ENCODE results near the gene CTSC.
"Not testable (repeated sequence)": the region's sequence is repeated elsewhere in the genome, so short reads cannot be mapped to it uniquely, and the experiment has no call there.

The CTSC gene

DNA sequence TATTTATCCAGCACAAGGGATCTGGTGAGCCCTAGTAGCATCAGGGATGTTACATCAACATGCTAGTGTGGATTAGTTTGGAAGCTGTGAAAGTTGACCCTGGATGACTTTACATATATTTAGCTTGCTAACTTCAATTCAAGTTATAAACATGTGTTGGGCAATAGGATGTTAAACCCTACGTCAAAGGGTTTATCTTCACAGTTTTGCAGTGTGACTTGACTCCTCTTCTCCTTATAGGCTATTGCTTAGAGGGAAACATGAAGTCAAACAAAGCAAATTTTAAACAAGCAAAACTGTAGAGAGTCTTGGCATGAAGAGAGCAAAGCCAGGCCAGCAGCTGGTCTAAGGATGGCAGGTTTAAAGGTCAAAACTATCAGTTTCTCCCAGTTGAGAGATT, 11.3 kb upstream of the CTSC start:
- DNase-seq: no peak

DNA sequence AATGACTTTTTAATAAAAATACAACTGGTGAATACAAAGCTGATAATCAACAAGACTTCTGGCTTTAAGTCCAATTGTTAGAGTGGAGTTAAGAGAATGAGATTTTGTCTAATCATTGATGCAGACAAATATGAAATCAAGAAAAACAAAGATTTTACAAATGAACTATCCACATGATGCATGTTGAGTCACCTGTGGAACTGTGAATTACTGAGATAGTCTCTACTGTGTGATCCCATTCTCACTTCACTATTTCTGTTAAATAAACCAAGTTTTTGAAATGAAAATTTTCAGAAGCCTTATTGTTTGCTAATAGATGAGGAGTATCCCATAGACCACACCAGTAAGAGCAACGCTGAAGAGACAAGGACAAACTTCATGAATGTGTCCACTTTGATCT, 8.4 kb upstream of the CTSC start:
- no peak for DNase-seq

- DNase-seq: no peak
Measured at GRCh38 chr11:88345408-88345807, 7.9 kb upstream of the CTSC start.

GRCh38 chr11:88344869-88345268, 7.3 kb upstream of the CTSC start:
- no peak for DNase-seq

GRCh38 chr11:88341522-88342251, 4.2 kb upstream of the CTSC start:
- no peak for DNase-seq

GRCh38 chr11:88340366-88340935, 2.9 kb upstream of the CTSC start:
- no peak for DNase-seq

DNA sequence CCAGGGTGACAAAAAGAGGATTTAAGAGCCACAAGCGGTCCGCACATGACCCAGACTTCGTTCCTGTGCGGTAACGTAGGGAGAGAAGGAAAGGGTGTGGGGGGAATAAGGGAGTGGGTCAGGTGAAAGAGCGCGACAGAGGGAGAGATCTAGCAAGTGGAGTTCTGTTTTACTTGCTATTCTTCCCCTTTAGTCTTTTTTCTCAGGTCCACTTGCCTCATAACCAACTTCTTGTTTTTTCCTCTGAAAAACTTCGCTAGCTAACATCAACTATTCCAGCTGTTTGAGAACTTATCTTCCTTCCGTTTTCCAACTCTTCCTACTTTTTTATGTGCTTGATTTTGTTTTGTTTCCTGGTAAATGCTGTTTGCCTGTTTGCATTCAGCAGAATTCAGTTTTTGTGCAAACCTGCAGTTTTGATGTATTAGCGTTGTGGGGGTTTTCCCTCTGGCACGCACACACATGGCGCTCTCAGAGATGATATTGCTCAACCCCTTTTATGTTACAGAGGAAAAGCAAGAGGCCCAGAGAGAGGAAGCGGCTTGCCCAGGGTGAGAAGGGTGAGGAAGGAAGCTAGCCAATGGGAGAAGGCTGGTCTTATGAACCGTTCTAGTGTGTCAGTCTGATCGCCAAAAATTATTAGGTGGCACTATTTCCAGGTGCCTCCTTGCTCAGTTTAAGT, 592 bp upstream of the CTSC start:
- peak; percentile 36 for DNase-seq

DNA sequence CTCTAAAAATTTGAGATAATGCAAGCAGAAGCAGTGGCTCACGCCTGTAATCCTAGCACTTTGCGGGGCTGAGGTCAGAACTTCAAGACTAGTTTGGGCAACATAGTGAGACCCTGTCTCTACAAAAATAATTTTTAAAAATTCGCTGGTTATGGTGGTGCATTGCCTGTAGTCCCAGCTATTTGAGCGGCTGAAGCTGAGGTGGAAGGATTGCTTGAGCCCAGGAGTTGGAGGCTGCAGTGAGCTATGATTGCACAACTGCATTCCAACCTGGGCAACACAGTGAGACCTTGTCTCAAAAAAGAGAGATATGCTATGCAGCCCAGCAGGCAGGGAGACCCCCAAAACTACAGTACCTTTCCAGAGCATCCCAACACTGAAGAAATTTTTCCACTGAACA, 2.3 kb downstream of the CTSC start:
- DNase-seq: no peak

GRCh38 chr11:88333862-88334261, 3.7 kb downstream of the CTSC start:
- no peak for DNase-seq

GRCh38 chr11:88332851-88333250, 4.7 kb downstream of the CTSC start:
- DNase-seq: no peak

- DNase-seq: no peak
Measured at GRCh38 chr11:88330826-88331428, 6.6 kb downstream of the CTSC start.

DNA sequence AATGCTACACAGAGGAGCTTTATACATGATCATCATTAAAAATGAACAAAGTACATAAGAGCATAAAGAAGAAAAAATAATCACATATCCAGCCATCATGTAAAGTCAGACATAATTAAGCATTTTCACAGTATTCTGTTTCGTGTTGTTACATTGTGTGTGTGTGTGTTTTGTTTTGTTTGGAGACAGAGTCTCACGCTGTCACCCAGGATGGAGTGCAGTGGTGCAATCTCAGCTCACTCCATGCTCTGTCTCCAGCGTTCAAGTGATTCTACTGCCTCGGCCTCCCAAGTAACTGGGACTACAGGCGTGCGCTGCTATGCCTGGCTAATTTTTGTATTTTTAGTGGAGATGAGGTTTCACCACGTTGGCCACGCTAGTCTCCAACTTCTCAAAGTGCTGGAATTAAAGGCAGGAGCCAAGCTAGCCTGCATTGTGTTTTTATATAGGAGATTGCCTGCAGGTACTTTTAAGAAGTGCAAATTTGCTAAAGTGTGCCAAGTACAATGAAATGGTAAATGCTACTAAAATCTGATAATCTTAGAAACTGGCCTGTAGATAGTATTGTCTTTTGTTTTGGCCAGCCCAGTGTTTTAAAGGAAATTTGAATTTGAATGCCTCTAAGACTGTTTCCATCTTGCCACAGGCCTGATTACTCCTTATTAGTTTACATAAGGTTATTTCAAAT, 7.8 kb downstream of the CTSC start:
- no peak for DNase-seq

GRCh38 chr11:88327462-88328143, 9.9 kb downstream of the CTSC start:
- no peak for DNase-seq

DNA sequence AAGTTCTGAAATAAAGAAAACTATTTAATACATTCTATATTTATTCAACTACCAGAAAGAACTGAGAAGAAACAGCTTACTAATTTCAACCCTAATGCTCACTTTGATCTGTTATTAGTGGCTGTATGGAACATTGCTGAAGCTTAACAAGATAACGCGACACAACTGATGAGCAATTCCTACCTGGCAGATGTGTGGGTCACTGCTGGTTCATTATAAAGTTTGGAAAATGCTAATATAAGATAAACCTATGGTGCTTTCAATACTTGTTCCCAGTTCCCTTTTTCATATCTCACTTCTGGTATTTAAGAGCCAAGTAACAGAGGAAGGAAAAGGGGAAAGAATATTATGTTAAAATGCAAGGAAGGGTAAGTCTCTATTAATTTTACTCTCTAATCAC, 10.5 kb downstream of the CTSC start:
- no peak for DNase-seq

DNA sequence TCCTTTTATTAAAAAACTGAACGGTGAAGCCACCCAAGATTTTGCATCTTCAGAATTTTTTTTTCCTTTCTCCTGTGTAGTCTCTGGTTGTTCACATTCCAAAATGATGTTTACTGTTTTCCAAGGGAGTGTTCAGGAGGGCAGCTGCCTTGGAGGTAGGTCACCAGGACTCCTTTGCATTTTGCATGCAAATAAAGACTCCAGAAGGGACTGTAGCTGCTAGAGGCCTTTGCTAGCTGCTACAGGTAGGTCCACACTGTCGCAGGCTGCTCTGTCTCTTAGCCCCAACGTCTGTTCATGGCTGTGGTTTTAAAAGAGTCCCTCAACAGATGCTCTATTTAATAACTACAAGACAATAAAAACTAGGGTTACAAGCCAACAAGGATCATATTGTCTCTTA, 11.4 kb downstream of the CTSC start:
- DNase-seq: no peak

GRCh38 chr11:88324562-88325345, 12.8 kb downstream of the CTSC start:
- no peak for DNase-seq

DNA sequence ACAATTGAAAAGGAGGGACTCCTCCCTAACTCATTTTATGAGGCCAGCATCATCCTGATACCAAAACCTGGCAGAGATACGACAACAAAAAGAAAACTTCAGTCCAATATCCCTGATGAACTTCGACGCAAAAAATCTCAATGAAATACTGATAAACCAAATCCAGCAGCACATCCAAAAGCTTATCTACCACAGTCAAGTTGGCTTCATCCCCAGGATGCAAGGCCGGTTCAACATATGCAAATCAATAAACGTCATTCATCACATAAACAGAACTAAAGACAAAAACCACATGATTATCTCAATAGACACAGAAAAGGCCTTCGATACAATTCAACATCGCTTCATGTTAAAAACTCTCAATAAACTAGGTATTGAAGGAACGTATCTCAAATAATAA, 14.7 kb downstream of the CTSC start:
- not testable (repeated sequence) for DNase-seq

- DNase-seq: not testable (repeated sequence)
Measured at GRCh38 chr11:88321412-88321811, 16.1 kb downstream of the CTSC start.

DNA sequence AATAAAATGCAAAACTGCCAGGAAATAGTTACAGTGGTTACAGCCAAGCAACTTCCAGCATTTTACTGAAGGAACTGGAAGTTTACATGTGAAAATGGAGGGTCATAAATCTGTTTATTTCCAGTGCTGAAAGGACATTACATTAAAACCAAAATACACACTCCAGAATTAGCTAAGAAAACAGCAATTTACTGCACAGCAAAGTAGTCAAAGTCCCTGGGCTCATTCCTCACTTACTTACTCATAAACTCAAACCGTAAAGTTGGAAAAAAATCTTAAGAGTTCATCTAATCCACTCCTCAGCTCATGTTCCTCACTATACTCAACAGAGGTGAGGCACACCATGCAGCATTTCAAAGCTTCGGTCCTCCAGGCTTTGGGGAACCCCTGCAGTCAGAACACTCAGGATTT, 17.4 kb downstream of the CTSC start:
- DNase-seq: no peak

DNA sequence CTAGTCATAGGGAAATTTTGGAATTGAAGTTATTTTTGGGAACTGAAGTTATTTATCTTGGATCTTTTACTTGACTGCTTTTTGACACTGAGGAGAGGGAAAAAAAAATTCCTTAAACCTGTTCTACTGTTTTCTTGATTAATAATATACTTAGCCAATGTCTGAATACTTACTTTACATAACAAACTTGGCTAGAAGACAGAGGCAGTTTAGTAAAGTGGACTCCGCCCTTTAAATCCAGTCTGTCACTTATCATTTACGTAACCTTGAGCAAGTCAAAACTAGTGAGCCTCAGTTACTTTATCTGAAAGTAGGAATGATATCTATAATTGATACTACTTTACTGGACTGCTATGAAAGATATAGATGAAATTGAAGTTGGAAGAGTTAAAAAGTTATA, 19.5 kb downstream of the CTSC start:
- no peak for DNase-seq

- DNase-seq: no peak
Measured at GRCh38 chr11:88317536-88317935, 20.0 kb downstream of the CTSC start.

GRCh38 chr11:88315981-88316441, 21.5 kb downstream of the CTSC start:
- DNase-seq: no peak
